Measurements from ENCODE around the gene FAM234A. TPM values are rescaled to one million over a fixed set of nuclear protein-coding genes. Genes with fewer than 3 reads are reported as not detected.

The FAM234A gene
- total and polyA plus RNA-seq, 2 donors (not counting 3 experiments of a cell fraction or from before 2014, with no cell fraction given): 70.4 to 89.4 TPM

- H3K4me2 ChIP-seq (ENCODE audit: insufficient read depth, low read length): no peak overlapping the region
- DNase-seq (ENCODE audit: low read depth, low spot score) (no peak), FAIRE-seq (no peak)
- no peaks in the 10 kb centered on the region for H3K4me1 ChIP-seq (ENCODE audit: control insufficient read depth, extremely low read depth, insufficient read depth, low read length)
- TF ChIP-seq FOS (IDR thresholded peaks at IDR 0.05; ENCODE audit: borderline replicate concordance, insufficient read depth, low read length): no peak
- TF ChIP-seq GATA2 (IDR thresholded peaks at IDR 0.05; ENCODE audit: insufficient read depth, insufficient read length, low read depth, low read length): no peak
- no peak for TF ChIP-seq EZH2 (IDR thresholded peaks at IDR 0.05; ENCODE audit: borderline replicate concordance, low read depth, low read length, severe bottlenecking)
- TF ChIP-seq, protein P1, sequence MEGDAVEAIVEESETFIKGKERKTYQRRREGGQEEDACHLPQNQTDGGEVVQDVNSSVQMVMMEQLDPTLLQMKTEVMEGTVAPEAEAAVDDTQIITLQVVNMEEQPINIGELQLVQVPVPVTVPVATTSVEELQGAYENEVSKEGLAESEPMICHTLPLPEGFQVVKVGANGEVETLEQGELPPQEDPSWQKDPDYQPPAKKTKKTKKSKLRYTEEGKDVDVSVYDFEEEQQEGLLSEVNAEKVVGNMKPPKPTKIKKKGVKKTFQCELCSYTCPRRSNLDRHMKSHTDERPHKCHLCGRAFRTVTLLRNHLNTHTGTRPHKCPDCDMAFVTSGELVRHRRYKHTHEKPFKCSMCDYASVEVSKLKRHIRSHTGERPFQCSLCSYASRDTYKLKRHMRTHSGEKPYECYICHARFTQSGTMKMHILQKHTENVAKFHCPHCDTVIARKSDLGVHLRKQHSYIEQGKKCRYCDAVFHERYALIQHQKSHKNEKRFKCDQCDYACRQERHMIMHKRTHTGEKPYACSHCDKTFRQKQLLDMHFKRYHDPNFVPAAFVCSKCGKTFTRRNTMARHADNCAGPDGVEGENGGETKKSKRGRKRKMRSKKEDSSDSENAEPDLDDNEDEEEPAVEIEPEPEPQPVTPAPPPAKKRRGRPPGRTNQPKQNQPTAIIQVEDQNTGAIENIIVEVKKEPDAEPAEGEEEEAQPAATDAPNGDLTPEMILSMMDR (IDR thresholded peaks at IDR 0.05; ENCODE audit: extremely low read depth in 1 of 2, insufficient read depth in 1 of 2, low read depth in 1 of 2, low read length in 2 of 2): no peak
- TF ChIP-seq MAX (IDR thresholded peaks at IDR 0.05; ENCODE audit: insufficient read depth, insufficient read length): no peak
- TF ChIP-seq JUN (IDR thresholded peaks at IDR 0.05; ENCODE audit: borderline replicate concordance, insufficient read depth, insufficient read length, low read depth): no peak
- TF ChIP-seq MYC (IDR thresholded peaks at IDR 0.05; ENCODE audit: low read depth, low read length): no peak
- no peak for TF ChIP-seq POLR2A (IDR thresholded peaks at IDR 0.05; ENCODE audit: low read depth, low read length)
- H3K79me2 ChIP-seq (ENCODE audit: control insufficient read depth, insufficient read depth, low read length): no peaks in the 10 kb centered on the region
- no TSS peak for BruUV-seq (replicated peaks)
- intact Hi-C loops (cut with micrococcal nuclease): no loop called here
- CTCF ChIA-PET: no interaction called here
- dilution Hi-C loops (cut with MboI; ENCODE audit: extremely low pct_ligation_motif_present, low sequenced_read_pairs): no loop called here
- no peak overlapping the region for H2AFZ ChIP-seq (ENCODE audit: low read depth, low read length)
- H3K4me3 ChIP-seq (replicated peaks in 1 of 3; ENCODE audit: insufficient read depth in 1 of 3, low read depth in 1 of 3, low read length in 3 of 3): no peak overlapping the region
- no peaks in the 10 kb centered on the region for H4K20me1 ChIP-seq (replicated peaks; ENCODE audit: control insufficient read depth, extremely low read depth, insufficient read depth, low read length)
- no peaks in the 10 kb centered on the region for H3K27me3 ChIP-seq (ENCODE audit: control insufficient read depth in 2 of 2, insufficient read depth in 2 of 2, low read length in 2 of 2)
- H3K9me3 ChIP-seq (replicated peaks; ENCODE audit: control insufficient read depth, insufficient read depth, low read length): no peaks in the 10 kb centered on the region
- POLR2A ChIA-PET: no interaction called here
- peaks cover 0 to 31% of the 10 kb centered on the region in 2 experiments for H3K36me3 ChIP-seq (ENCODE audit: control insufficient read depth in 2 of 2, extremely low read depth in 1 of 2, insufficient read depth in 2 of 2, low read length in 2 of 2)
- no peak overlapping the region for H3K27ac ChIP-seq (ENCODE audit: insufficient read depth, low read depth, low read length)
- no peak overlapping the region for H3K9ac ChIP-seq (replicated peaks; ENCODE audit: extremely low read depth, insufficient read depth, low read length)
- H3K9me1 ChIP-seq (replicated peaks; ENCODE audit: control insufficient read depth, extremely low read depth, insufficient read depth, low read length): no peaks in the 10 kb centered on the region
Measured at GRCh38 chr16:287981-288920, 53.6 kb downstream of the FAM234A start.

All from endothelial cell of umbilical vein (primary cell).